ENCODE data around the gene ZNF215. TPM values are rescaled to one million over a fixed set of nuclear protein-coding genes. Genes with fewer than 3 reads are reported as not detected.
"Not testable (repeated sequence)": the region's sequence is repeated elsewhere in the genome, so short reads cannot be mapped to it uniquely, and the experiment has no call there.

The ZNF215 gene
- total and polyA plus RNA-seq, 2 of the 4 experiments (the other 2 are of a cell fraction), result 3.4 to 7.7 TPM

- H2BK20ac ChIP-seq (ENCODE audit: low read depth, low read length); H3K79me1 ChIP-seq (ENCODE audit: low read depth in 1 of 2, low read length in 2 of 2); H2AFZ ChIP-seq (replicated peaks; ENCODE audit: low read length, poor library complexity); H4K20me1 ChIP-seq (ENCODE audit: insufficient read depth, low read length); H3K56ac ChIP-seq (ENCODE audit: extremely low read depth, insufficient read depth, low read length); H2AK9ac ChIP-seq (replicated peaks; ENCODE audit: low read depth, low read length, poor library complexity); H3K18ac ChIP-seq (ENCODE audit: low read depth, low read length); H3K27ac ChIP-seq (ENCODE audit: insufficient read depth, low read length); in situ Hi-C loops (cut with MboI; ENCODE audit: low sequenced_read_pairs); H2BK5ac ChIP-seq (ENCODE audit: low read depth, low read length, poor library complexity, severe bottlenecking); BruUV-seq (replicated peaks); H3K27me3 ChIP-seq (ENCODE audit: control insufficient read depth, insufficient read depth, low read length); H3K4me3 ChIP-seq (ENCODE audit: insufficient read depth, low read depth, low read length); dilution Hi-C loops (cut with HindIII; ENCODE audit: low sequenced_read_pairs, unreplicated experiment); H3K4me2 ChIP-seq (ENCODE audit: low read depth, low read length); CTCF ChIA-PET; H2BK120ac ChIP-seq (ENCODE audit: low read depth, low read length); DNase-seq; H3K9ac ChIP-seq (ENCODE audit: low read depth, low read length); H3K9me3 ChIP-seq (ENCODE audit: control insufficient read depth, insufficient read depth, low read length); H2AK5ac ChIP-seq (ENCODE audit: low read depth, low read length); H3K4me1 ChIP-seq (ENCODE audit: control insufficient read depth, insufficient read depth, low read length); H3K23ac ChIP-seq (ENCODE audit: low read depth, low read length); H3K9me1 ChIP-seq (ENCODE audit: insufficient read depth, low read length); H4K91ac ChIP-seq (ENCODE audit: insufficient read depth, low read depth, low read length); H3K36me3 ChIP-seq (ENCODE audit: control insufficient read depth, insufficient read depth, low read length); ATAC-seq (ENCODE audit: low read depth); H3K14ac ChIP-seq (replicated peaks; ENCODE audit: low read depth, low read length); H4K5ac ChIP-seq (ENCODE audit: low read depth, low read length); intact Hi-C loops (cut with micrococcal nuclease); H4K8ac ChIP-seq (ENCODE audit: low read depth in 2 of 2, low read length in 2 of 2); H3K4ac ChIP-seq (ENCODE audit: low read depth, low read length); POLR2A ChIA-PET (ENCODE audit: unreplicated experiment); H2BK15ac ChIP-seq (ENCODE audit: low read depth, low read length): not testable (repeated sequence)
- 90% methylated on average over 2 of the region's 13 CpGs; no CpG with 5 or more reads in 1 of the 2 experiments for WGBS, 2 experiments (ENCODE audit: extremely low coverage in 2 of 2, insufficient read length in 1 of 2)
These were observed 21.4 kb upstream of the ZNF215 start for GRCh38 chr11:6904804-6905203.

All from IMR-90 (cell line).